Endothelial cell (in vitro differentiated cells): ENCODE data around the gene OR10W1. TPM values are rescaled to one million over a fixed set of nuclear protein-coding genes. Genes with fewer than 3 reads are reported as not detected.

ENCODE experiments used
- DNase-seq: peaks from one replicate; pipeline ENCODE4 v3.0.0; 2021; ENCODE audit warnings: low spot score
- H3K27ac Mint-ChIP-seq: one replicate; pipeline ENCODE4 v1.8.0; 2021; ENCODE audit warnings: mixed read lengths, inconsistent platforms; ENCODE audit not compliant: unreplicated experiment
- H3K27me3 Mint-ChIP-seq: one replicate; pipeline ENCODE4 v1.8.0; 2021; ENCODE audit warnings: mild to moderate bottlenecking, moderate library complexity, mixed read lengths, inconsistent platforms; ENCODE audit not compliant: unreplicated experiment
- H3K36me3 Mint-ChIP-seq: one replicate; pipeline ENCODE4 v1.8.0; 2021; ENCODE audit warnings: mild to moderate bottlenecking, low read depth, mixed read lengths, inconsistent platforms; ENCODE audit not compliant: unreplicated experiment
- H3K4me1 Mint-ChIP-seq: one replicate; pipeline ENCODE4 v1.8.0; 2021; ENCODE audit warnings: mild to moderate bottlenecking, mixed read lengths, inconsistent platforms; ENCODE audit not compliant: unreplicated experiment
- H3K4me3 Mint-ChIP-seq: one replicate; pipeline ENCODE4 v1.8.0; 2021; ENCODE audit warnings: mild to moderate bottlenecking, mixed read lengths, inconsistent platforms; ENCODE audit not compliant: unreplicated experiment
- H3K9me3 Mint-ChIP-seq: one replicate; pipeline ENCODE4 v1.8.0; 2021; ENCODE audit warnings: mixed read lengths, inconsistent platforms; ENCODE audit not compliant: unreplicated experiment
- total RNA-seq: library from RNA; stranded (reverse); fragmentation: NEBNext Ultra II Directional; extraction: Animal tissue kit (Norgen Biotek cat#: 25700); gene quantifications from one replicate; pipeline ENCODE4 v1.2.1, GENCODE V29; 2021; ENCODE audit not compliant: unreplicated experiment
- TF ChIP-seq, protein P1 (sequence below): fragments of 200-600 bp; sonication (generic); IDR thresholded peaks from one replicate; pipeline ENCODE4 v1.5.0; 2021; ENCODE audit warnings: antibody characterized with exemption; ENCODE audit not compliant: unreplicated experiment

OR10W1 gene
- total RNA-seq, 1 donor from 2014 or later: not detected

- Mint-ChIP-seq H3K27ac (no peak overlapping the region), H3K36me3 (no peaks in the 10 kb centered on the region), H3K27me3 (no peaks in the 10 kb centered on the region), H3K4me1 (no peaks in the 10 kb centered on the region), H3K4me3 (no peak overlapping the region), H3K9me3 (no peaks in the 10 kb centered on the region)
- TF ChIP-seq, protein P1, sequence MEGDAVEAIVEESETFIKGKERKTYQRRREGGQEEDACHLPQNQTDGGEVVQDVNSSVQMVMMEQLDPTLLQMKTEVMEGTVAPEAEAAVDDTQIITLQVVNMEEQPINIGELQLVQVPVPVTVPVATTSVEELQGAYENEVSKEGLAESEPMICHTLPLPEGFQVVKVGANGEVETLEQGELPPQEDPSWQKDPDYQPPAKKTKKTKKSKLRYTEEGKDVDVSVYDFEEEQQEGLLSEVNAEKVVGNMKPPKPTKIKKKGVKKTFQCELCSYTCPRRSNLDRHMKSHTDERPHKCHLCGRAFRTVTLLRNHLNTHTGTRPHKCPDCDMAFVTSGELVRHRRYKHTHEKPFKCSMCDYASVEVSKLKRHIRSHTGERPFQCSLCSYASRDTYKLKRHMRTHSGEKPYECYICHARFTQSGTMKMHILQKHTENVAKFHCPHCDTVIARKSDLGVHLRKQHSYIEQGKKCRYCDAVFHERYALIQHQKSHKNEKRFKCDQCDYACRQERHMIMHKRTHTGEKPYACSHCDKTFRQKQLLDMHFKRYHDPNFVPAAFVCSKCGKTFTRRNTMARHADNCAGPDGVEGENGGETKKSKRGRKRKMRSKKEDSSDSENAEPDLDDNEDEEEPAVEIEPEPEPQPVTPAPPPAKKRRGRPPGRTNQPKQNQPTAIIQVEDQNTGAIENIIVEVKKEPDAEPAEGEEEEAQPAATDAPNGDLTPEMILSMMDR: no peak
- DNase-seq: no peak
Observed at GRCh38 chr11:58254936-58255335, 13.1 kb downstream of the OR10W1 start.

DNA sequence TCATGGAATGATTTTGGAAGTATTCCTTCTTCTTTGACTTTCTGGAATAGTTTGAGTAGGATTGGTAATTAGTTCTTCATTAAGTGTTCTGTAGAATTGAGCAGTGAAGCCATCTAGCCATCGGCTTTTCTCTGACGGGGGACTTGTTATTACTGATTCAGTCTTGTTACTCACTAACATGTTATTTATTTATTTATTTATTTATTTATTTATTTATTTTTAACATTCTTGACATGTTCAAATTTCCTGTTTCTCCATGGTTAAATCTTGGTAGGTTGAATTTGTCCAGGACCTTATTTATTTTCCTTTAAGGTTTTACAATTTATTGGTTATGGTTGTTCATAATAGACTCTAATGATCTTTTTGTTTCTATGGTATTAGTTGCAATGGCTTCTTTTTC is 24.1 kb downstream of the OR10W1 start:
- TF ChIP-seq, protein P1: no peak
- Mint-ChIP-seq H3K27me3 (no peaks in the 10 kb centered on the region), H3K4me1 (no peaks in the 10 kb centered on the region), H3K4me3 (no peak overlapping the region), H3K27ac (no peak overlapping the region), H3K9me3 (no peaks in the 10 kb centered on the region), H3K36me3 (no peaks in the 10 kb centered on the region)
- DNase-seq: no peak

DNA sequence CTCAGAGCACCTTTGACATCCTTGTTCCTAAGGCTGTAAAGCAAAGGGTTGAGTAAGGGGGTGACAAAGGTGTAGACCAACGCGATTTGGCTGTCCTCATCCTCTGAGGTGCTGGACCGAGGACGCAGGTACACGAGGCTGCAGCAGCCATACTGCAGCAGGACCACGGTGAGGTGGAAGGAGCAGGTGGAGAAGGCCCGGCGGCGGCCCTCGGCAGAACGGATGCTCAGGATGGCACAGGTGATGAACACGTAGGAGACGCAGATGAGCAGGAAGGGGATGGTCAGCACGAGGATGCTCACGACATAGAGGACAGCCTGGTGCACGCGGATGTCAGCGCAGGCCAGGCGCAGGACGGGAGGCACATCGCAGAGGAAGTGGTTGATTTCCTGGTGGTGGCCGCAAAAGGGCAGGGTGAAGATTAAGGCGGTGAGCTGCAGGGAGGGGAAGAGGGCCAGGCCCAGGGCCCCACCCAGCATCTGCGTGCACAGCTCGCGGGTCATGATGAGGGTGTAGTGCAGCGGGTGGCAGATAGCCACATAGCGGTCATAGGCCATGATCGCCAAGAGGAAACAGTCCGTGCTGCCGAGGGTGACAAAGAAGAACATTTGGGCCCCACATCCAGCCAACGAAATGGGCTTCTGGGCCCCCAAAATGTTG is 40.0 kb downstream of the OR10W1 start:
- Mint-ChIP-seq H3K36me3 (peaks cover 3% of the 10 kb centered on the region), H3K9me3 (no peaks in the 10 kb centered on the region), H3K4me1 (no peaks in the 10 kb centered on the region), H3K27me3 (no peaks in the 10 kb centered on the region), H3K4me3 (no peak overlapping the region), H3K27ac (no peak overlapping the region)
- TF ChIP-seq, protein P1: no peak
- DNase-seq: no peak

DNA sequence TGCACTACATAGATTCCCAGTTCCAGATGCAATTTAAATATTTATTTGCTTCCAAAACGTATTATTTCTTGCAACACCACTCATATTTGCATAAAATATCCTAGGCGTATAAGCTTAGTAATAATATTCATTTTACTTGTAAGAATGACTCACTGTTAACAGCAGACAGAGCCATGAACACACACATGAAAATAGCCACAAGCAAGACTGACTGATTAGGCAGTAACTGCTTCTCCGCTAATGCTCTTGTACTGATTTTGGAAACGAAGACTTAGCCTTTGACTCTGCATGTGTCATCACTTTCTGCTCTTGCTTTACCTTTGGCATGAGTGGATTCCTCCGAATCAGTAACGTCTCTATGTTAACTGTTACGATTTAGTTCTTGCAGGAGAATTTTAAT is 45.3 kb downstream of the OR10W1 start:
- no peak overlapping the region for H3K4me3 Mint-ChIP-seq
- TF ChIP-seq, protein P1: no peak
- no peaks in the 10 kb centered on the region for H3K9me3 Mint-ChIP-seq
- no peaks in the 10 kb centered on the region for H3K27me3 Mint-ChIP-seq
- H3K27ac Mint-ChIP-seq: no peak overlapping the region
- no peaks in the 10 kb centered on the region for H3K4me1 Mint-ChIP-seq
- no peak for DNase-seq
- no peaks in the 10 kb centered on the region for H3K36me3 Mint-ChIP-seq

Other genes with a start within 250 kb of the OR10W1 start
- gene OR9Q1, start 244.4 kb downstream of the OR10W1 start, total RNA-seq: not detected
- gene OR6Q1, start 237.3 kb downstream of the OR10W1 start, total RNA-seq: not detected
- not detected for gene OR9I1, start 142.7 kb downstream of the OR10W1 start, total RNA-seq
- not detected for gene OR9Q2, start 79.2 kb downstream of the OR10W1 start, total RNA-seq
- gene OR1S2, start 64.1 kb downstream of the OR10W1 start, total RNA-seq: not detected
- not detected for gene OR1S1, start 55.5 kb downstream of the OR10W1 start, total RNA-seq
- not detected for gene OR10Q1, start 39.3 kb downstream of the OR10W1 start, total RNA-seq
- not detected for gene OR5B17, start 90.8 kb upstream of the OR10W1 start, total RNA-seq
- gene OR5B3, start 138.6 kb upstream of the OR10W1 start, total RNA-seq: not detected
- not detected for gene OR5B2, start 159.9 kb upstream of the OR10W1 start, total RNA-seq
- gene OR5B12, start 174.0 kb upstream of the OR10W1 start, total RNA-seq: not detected
- not detected for gene OR5B21, start 239.8 kb upstream of the OR10W1 start, total RNA-seq